ENCODE data around the gene LHPP. TPM values are rescaled to one million over a fixed set of nuclear protein-coding genes. Genes with fewer than 3 reads are reported as not detected.

The LHPP gene
- total RNA-seq, 1 donor from 2014 or later, result 24.5 TPM

- TF ChIP-seq EZH2phosphoT487 (IDR thresholded peaks at IDR 0.05) (no peak), CTCF (IDR thresholded peaks at IDR 0.05) (no peak), EZH2 (IDR thresholded peaks at IDR 0.05) (no peak)
- no peaks in the 10 kb centered on the region for H3K9me3 ChIP-seq (ENCODE audit: low read depth)
- H3K4me3 Mint-ChIP-seq, result no peak overlapping the region
- no peaks in the 10 kb centered on the region for H3K9me3 Mint-ChIP-seq
- no peak overlapping the region for H3K4me3 ChIP-seq
- peaks cover 19% of the 10 kb centered on the region for H3F3A ChIP-seq (ENCODE audit: low read depth)
- H3K27ac ChIP-seq, result no peak overlapping the region
- no peaks in the 10 kb centered on the region for H3K79me2 ChIP-seq (ENCODE audit: low read depth)
- H3K4me1 ChIP-seq, result peaks cover 23% of the 10 kb centered on the region
- no peaks in the 10 kb centered on the region for H3K36me3 Mint-ChIP-seq
- no peak overlapping the region for H3K9ac ChIP-seq
- H4K20me1 ChIP-seq (ENCODE audit: low read depth), result no peaks in the 10 kb centered on the region
- H3K27ac Mint-ChIP-seq, result no peak overlapping the region
- no peaks in the 10 kb centered on the region for H3K36me3 ChIP-seq
- no peak overlapping the region for H3K4me2 ChIP-seq
- H3K4me1 Mint-ChIP-seq, result peaks cover 21% of the 10 kb centered on the region
- H2AFZ ChIP-seq (replicated peaks), result no peak overlapping the region
- no peaks in the 10 kb centered on the region for H3K27me3 Mint-ChIP-seq (ENCODE audit: insufficient read depth, low read depth)
- no peaks in the 10 kb centered on the region for H3K27me3 ChIP-seq
- DNase-seq (ENCODE audit: low spot score), result no peak
Observed at GRCh38 chr10:124550293-124551034, 88.8 kb downstream of the LHPP start.

- Mint-ChIP-seq H3K27ac (no peak overlapping the region), H3K4me1 (peaks cover 17% of the 10 kb centered on the region), H3K36me3 (no peaks in the 10 kb centered on the region), H3K27me3 (ENCODE audit: insufficient read depth, low read depth) (no peaks in the 10 kb centered on the region), H3K4me3 (no peak overlapping the region), H3K9me3 (no peaks in the 10 kb centered on the region)
- H3K36me3 ChIP-seq, result no peaks in the 10 kb centered on the region
- H3K9ac ChIP-seq, result no peak overlapping the region
- H3K9me3 ChIP-seq (ENCODE audit: low read depth), result no peaks in the 10 kb centered on the region
- no peak overlapping the region for H3K4me3 ChIP-seq
- no peak overlapping the region for H3K27ac ChIP-seq
- no peaks in the 10 kb centered on the region for H3K79me2 ChIP-seq (ENCODE audit: low read depth)
- H3F3A ChIP-seq (ENCODE audit: low read depth), result peaks cover 19% of the 10 kb centered on the region
- no peaks in the 10 kb centered on the region for H4K20me1 ChIP-seq (ENCODE audit: low read depth)
- H3K27me3 ChIP-seq, result no peaks in the 10 kb centered on the region
- no peak for DNase-seq (ENCODE audit: low spot score)
- no peak overlapping the region for H3K4me2 ChIP-seq
- H2AFZ ChIP-seq (replicated peaks), result no peak overlapping the region
- peaks cover 23% of the 10 kb centered on the region for H3K4me1 ChIP-seq
- no peak for TF ChIP-seq EZH2phosphoT487 (IDR thresholded peaks at IDR 0.05)
- no peak for TF ChIP-seq EZH2 (IDR thresholded peaks at IDR 0.05)
- TF ChIP-seq CTCF (IDR thresholded peaks at IDR 0.05), result no peak
Observed at GRCh38 chr10:124551097-124551496, 89.5 kb downstream of the LHPP start.

GRCh38 chr10:124551755-124552154 is 90.1 kb downstream of the LHPP start:
- no peaks in the 10 kb centered on the region for H3K9me3 Mint-ChIP-seq
- no peaks in the 10 kb centered on the region for H3K79me2 ChIP-seq (ENCODE audit: low read depth)

More at GRCh38 chr10:124551755-124552154, 90.1 kb downstream of the LHPP start:
- TF ChIP-seq EZH2 (IDR thresholded peaks at IDR 0.05) (no peak), EZH2phosphoT487 (IDR thresholded peaks at IDR 0.05) (no peak), CTCF (IDR thresholded peaks at IDR 0.05) (no peak)
- H3K9ac ChIP-seq, result no peak overlapping the region
- peaks cover 23% of the 10 kb centered on the region for H3K4me1 ChIP-seq
- Mint-ChIP-seq H3K27me3 (ENCODE audit: insufficient read depth, low read depth) (no peaks in the 10 kb centered on the region), H3K36me3 (no peaks in the 10 kb centered on the region), H3K4me3 (no peak overlapping the region), H3K27ac (no peak overlapping the region), H3K4me1 (peaks cover 15% of the 10 kb centered on the region)
- peak overlapping the region; percentile 56 for H3K4me2 ChIP-seq
- H3K27ac ChIP-seq, result no peak overlapping the region
- no peaks in the 10 kb centered on the region for H3K36me3 ChIP-seq
- peaks cover 19% of the 10 kb centered on the region for H3F3A ChIP-seq (ENCODE audit: low read depth)
- no peak overlapping the region for H3K4me3 ChIP-seq
- no peak for DNase-seq (ENCODE audit: low spot score)
- no peaks in the 10 kb centered on the region for H4K20me1 ChIP-seq (ENCODE audit: low read depth)
- no peaks in the 10 kb centered on the region for H3K27me3 ChIP-seq
- no peak overlapping the region for H2AFZ ChIP-seq (replicated peaks)
- H3K9me3 ChIP-seq (ENCODE audit: low read depth), result no peaks in the 10 kb centered on the region

All from neural progenitor cell (in vitro differentiated cells).